ENCODE data around the gene POP4. TPM values are rescaled to one million over a fixed set of nuclear protein-coding genes. Genes with fewer than 3 reads are reported as not detected.

Gene POP4
- total and polyA plus RNA-seq, 2 of the 13 experiments (the other 11 are each of a cell fraction or from before 2014, with no cell fraction given), result 32.2 to 84.0 TPM

DNA sequence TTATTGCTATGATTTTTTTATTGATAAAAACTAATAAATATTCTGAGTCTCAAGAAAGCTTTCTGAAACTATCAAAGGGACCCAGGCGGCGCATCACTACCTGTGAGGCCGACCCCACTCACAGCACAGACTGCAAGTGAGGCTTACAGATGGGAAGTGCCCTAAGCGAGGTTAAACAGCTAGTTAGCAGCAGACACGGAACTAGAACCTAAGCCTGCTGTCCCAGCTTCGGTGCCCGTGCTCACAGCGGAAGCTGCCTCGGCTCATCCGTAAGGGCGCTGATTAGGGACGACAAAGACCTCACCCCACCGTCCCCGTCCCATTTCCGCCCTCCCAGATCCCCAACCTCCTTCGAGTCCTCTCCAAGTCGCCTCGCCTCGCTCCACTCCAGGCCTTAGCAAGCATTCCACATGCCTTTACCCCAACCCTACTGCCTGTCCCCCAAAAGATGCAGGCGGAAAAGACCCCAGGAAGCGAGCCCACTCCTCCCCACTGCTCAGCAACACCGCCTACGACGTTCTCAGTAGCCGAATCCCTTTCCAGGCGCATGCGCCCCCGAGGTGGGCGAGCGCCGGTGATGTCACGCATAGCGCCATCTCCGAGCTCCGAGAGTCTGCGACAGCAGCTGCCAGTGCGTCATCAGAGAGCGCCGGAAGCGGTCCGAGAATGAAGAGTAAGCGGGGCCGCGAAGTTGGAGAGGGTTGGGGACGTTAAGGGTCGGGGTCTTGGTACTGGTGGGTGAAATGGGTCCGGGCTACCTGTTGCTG, at the start of gene POP4 (continued):
- TF ChIP-seq JARID2 (CRISPR knock-in tag; IDR thresholded peaks at IDR 0.05; ENCODE audit: insufficient replicate concordance), result no peak
- peak; percentile 98 for TF ChIP-seq GABPB1 (CRISPR knock-in tag; IDR thresholded peaks at IDR 0.05)
- TF ChIP-seq IRX3 (CRISPR knock-in tag; IDR thresholded peaks at IDR 0.05; ENCODE audit: borderline replicate concordance, low read depth), result no peak
- TF ChIP-seq ETV5 (CRISPR knock-in tag; IDR thresholded peaks at IDR 0.05; ENCODE audit: borderline replicate concordance), result no peak
- peak; percentile 37; the same call in 1 of the 2 replicates for TF ChIP-seq ZNF317 (CRISPR knock-in tag; IDR thresholded peaks at IDR 0.05)
- 0 out of 2 replicates have a peak, but pooled peaks have one; percentile 58 for TF ChIP-seq ZNF451 (CRISPR knock-in tag; IDR thresholded peaks at IDR 0.05)
- no peak for TF ChIP-seq PRDM15 (CRISPR knock-in tag; IDR thresholded peaks at IDR 0.05)
- TF ChIP-seq IKZF1 (IDR thresholded peaks at IDR 0.05), result no peak
- TF ChIP-seq ZNF251 (CRISPR knock-in tag; IDR thresholded peaks at IDR 0.05), result no peak
- no peak for TF ChIP-seq ZNF816 (CRISPR knock-in tag; IDR thresholded peaks at IDR 0.05; ENCODE audit: borderline replicate concordance)
- no peak for TF ChIP-seq ZFP90 (CRISPR knock-in tag; IDR thresholded peaks at IDR 0.05; ENCODE audit: borderline replicate concordance)
- no peak; the same call in 1 of the 2 replicates for TF ChIP-seq YEATS4 (CRISPR knock-in tag; IDR thresholded peaks at IDR 0.05; ENCODE audit: borderline replicate concordance)
- TF ChIP-seq HNRNPLL (IDR thresholded peaks at IDR 0.05; ENCODE audit: low read depth, low read length, poor library complexity, severe bottlenecking), result peak; percentile 68
- TF ChIP-seq ZNF672 (CRISPR knock-in tag; IDR thresholded peaks at IDR 0.05), result no peak
- TF ChIP-seq, protein P1, sequence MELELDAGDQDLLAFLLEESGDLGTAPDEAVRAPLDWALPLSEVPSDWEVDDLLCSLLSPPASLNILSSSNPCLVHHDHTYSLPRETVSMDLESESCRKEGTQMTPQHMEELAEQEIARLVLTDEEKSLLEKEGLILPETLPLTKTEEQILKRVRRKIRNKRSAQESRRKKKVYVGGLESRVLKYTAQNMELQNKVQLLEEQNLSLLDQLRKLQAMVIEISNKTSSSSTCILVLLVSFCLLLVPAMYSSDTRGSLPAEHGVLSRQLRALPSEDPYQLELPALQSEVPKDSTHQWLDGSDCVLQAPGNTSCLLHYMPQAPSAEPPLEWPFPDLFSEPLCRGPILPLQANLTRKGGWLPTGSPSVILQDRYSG (CRISPR knock-in tag; IDR thresholded peaks at IDR 0.05), result no peak
- no peak for TF ChIP-seq STAT6 (CRISPR knock-in tag; IDR thresholded peaks at IDR 0.05; ENCODE audit: borderline replicate concordance)
- TF ChIP-seq NFIC (IDR thresholded peaks at IDR 0.05; ENCODE audit: low read length), result no peak
- peak; percentile 89; the same call in 1 of the 2 replicates for TF ChIP-seq KDM2A (CRISPR knock-in tag; IDR thresholded peaks at IDR 0.05; ENCODE audit: borderline replicate concordance, low read depth)
- peak; percentile 54; the same call in 1 of the 2 replicates for TF ChIP-seq ZNF143 (CRISPR knock-in tag; IDR thresholded peaks at IDR 0.05)
- no peak for TF ChIP-seq ISL2 (CRISPR knock-in tag; IDR thresholded peaks at IDR 0.05)
- TF ChIP-seq MEIS1 (CRISPR knock-in tag; IDR thresholded peaks at IDR 0.05; ENCODE audit: borderline replicate concordance), result no peak
- peak; percentile 92 for TF ChIP-seq PHF8 (CRISPR knock-in tag; IDR thresholded peaks at IDR 0.05)
- peak; percentile 72; the same call in 1 of the 2 replicates for TF ChIP-seq KMT2A (CRISPR knock-in tag; IDR thresholded peaks at IDR 0.05)
- TF ChIP-seq JUN (CRISPR knock-in tag; IDR thresholded peaks at IDR 0.05), result peak; percentile 70
